AG04450 (cell line): ENCODE data around the gene SLC45A1. TPM values are rescaled to one million over a fixed set of nuclear protein-coding genes. Genes with fewer than 3 reads are reported as not detected.
"Not testable (repeated sequence)": the region's sequence is repeated elsewhere in the genome, so short reads cannot be mapped to it uniquely, and the experiment has no call there.

Experiments used
- CTCF ChIA-PET: fragments of 300-600, 350-600 bp; formaldehyde crosslinking; extraction: SDS; loops from one replicate; lab custom pipeline; 2022; ENCODE audit warnings: antibody characterized with exemption, inconsistent platforms; lab: Charles Lee
- POLR2A ChIA-PET: fragments of 350-600 bp; formaldehyde crosslinking; extraction: SDS; loops from one replicate; lab custom pipeline; 2021; ENCODE audit warnings: antibody characterized with exemption, inconsistent platforms; lab: Yijun Ruan, JAX
- DNase-seq: peaks from one replicate; pipeline ENCODE4 v3.0.0-alpha.2; 2011; ENCODE audit warnings: low read depth, low spot score
- H3K27ac ChIP-seq: one replicate; pipeline ENCODE4 v1.5.1; 2012; ENCODE audit warnings: low read depth, low read length, control low read depth
- H3K27me3 ChIP-seq: one replicate; pipeline ENCODE4 v1.6.0; 2012; ENCODE audit warnings: low read length; ENCODE audit not compliant: control insufficient read depth, insufficient read depth
- H3K4me3 ChIP-seq: 2 replicates; pipeline ENCODE4 v1.5.1; 2011; ENCODE audit warnings: mild to moderate bottlenecking, low read depth, low read length, control low read depth
- H3K9me3 ChIP-seq: 2 replicates; pipeline ENCODE4 v1.5.1; 2012; ENCODE audit warnings: low read length; ENCODE audit not compliant: control insufficient read depth, insufficient read depth
- CTCF ChIP-seq: IDR thresholded peaks from 2 replicates; pipeline ENCODE4 v1.5.1; 2011; ENCODE audit warnings: low read depth, low read length, control low read depth, inconsistent platforms
- polyA plus RNA-seq: library from polyadenylated mRNA; depleted of rRNA; stranded (reverse); fragments of >200 nt; gene quantifications from 2 replicates; pipeline ENCODE4 v1.2.3, GENCODE V29; 2011

Gene SLC45A1
- polyA plus RNA-seq, 1 experiment = 1.5 TPM

- ChIA-PET POLR2A (no interaction called here), CTCF (no interaction called here)
- no peaks in the 10 kb centered on the region for H3K27me3 ChIP-seq
- H3K4me3 ChIP-seq = no peak overlapping the region
- H3K9me3 ChIP-seq = peaks cover 6% of the 10 kb centered on the region
- H3K27ac ChIP-seq = no peak overlapping the region
- no peak for TF ChIP-seq CTCF
- DNase-seq = no peak
These were observed 41.0 kb upstream of the SLC45A1 start for GRCh38 chr1:8276932-8277331.

DNA sequence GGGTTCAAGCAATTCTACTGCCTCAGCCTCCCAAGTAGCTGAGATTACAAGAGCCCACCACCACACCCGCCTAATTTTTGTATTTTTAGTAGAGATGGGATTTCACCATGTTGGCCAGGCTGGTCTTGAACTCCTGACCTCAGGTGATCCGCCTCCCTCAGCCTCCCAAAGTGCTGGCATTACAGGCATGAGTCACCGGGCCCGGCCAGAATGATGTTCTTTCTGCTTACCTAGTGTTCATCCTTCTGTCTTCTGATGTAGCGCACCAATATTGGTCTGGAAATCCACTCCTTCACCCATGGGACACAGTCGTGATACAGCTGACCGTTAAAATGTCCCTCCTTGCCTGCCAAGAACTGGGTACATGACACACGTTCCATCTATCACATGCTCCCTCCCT lies 39.2 kb upstream of the SLC45A1 start:
- H3K27ac ChIP-seq, DNase-seq, H3K27me3 ChIP-seq, H3K9me3 ChIP-seq, H3K4me3 ChIP-seq, POLR2A ChIA-PET, CTCF ChIA-PET: not testable (repeated sequence)

DNA sequence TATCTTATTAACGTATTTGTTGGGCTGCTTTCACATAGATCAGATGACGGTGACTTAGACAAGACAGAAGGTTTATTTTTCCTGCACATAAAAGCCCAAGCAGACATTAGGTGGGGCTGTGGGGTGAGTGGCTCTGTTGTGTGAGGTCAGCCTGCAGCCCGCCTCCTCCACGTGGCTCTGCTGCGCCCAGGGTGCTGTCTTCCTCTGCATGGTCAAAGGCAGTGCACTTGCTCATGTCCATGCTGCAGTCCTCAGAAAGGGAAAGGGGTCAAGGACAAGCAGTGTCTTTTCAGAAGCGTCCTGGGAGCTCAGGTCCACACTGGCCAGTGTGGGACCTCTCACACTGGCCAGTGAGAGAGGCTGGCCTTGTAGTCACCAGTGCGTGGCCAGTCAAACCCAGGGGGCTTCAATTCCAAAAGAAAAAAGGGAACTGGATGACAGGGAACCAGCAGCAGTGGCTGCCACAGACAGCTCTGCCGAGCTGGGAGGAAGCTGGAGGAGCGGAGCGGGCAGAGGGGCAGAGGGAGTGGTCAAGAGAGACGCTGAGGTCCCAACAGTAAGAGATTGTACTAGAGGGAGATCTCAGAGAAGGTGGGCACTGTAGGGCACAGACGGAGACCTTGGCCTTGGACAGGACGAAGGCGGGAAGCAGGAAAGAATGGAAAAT lies 35.9 kb upstream of the SLC45A1 start:
- no peak for TF ChIP-seq CTCF
- CTCF ChIA-PET = no interaction called here
- H3K9me3 ChIP-seq = no peaks in the 10 kb centered on the region
- no peak overlapping the region for H3K4me3 ChIP-seq
- H3K27me3 ChIP-seq = no peaks in the 10 kb centered on the region
- no peak for DNase-seq
- H3K27ac ChIP-seq = no peak overlapping the region
- POLR2A ChIA-PET = no interaction called here

GRCh38 chr1:8283058-8283884 lies 34.6 kb upstream of the SLC45A1 start:
- TF ChIP-seq CTCF = no peak
- DNase-seq = no peak
- CTCF ChIA-PET = no interaction called here
- Histone ChIP-seq H3K9me3 (no peaks in the 10 kb centered on the region), H3K4me3 (no peak overlapping the region), H3K27me3 (no peaks in the 10 kb centered on the region), H3K27ac (no peak overlapping the region)
- POLR2A ChIA-PET = no interaction called here

GRCh38 chr1:8284127-8284526 lies 33.8 kb upstream of the SLC45A1 start:
- ChIA-PET CTCF (no interaction called here), POLR2A (interaction anchor here (0.8 kb wide), 1 partner anchor 497 kb away, joined by 3 read pairs; no protein-coding TSS in a partner anchor)
- Histone ChIP-seq H3K4me3 (no peak overlapping the region), H3K27me3 (no peaks in the 10 kb centered on the region), H3K9me3 (no peaks in the 10 kb centered on the region), H3K27ac (no peak overlapping the region)
- DNase-seq = no peak
- TF ChIP-seq CTCF = no peak
